Measurements from ENCODE around the gene PXMP2. TPM values are rescaled to one million over a fixed set of nuclear protein-coding genes. Genes with fewer than 3 reads are reported as not detected.

The PXMP2 gene
- total RNA-seq, 1 donor from 2014 or later, result 18.6 TPM

- no peaks in the 10 kb centered on the region for H3K27me3 Mint-ChIP-seq (ENCODE audit: insufficient read depth, low read depth)
- H3K36me3 Mint-ChIP-seq, result peaks cover 62% of the 10 kb centered on the region
- H3K36me3 ChIP-seq, result no peaks in the 10 kb centered on the region
Measured at GRCh38 chr12:132675757-132676432, 11.5 kb upstream of the PXMP2 start.

DNA sequence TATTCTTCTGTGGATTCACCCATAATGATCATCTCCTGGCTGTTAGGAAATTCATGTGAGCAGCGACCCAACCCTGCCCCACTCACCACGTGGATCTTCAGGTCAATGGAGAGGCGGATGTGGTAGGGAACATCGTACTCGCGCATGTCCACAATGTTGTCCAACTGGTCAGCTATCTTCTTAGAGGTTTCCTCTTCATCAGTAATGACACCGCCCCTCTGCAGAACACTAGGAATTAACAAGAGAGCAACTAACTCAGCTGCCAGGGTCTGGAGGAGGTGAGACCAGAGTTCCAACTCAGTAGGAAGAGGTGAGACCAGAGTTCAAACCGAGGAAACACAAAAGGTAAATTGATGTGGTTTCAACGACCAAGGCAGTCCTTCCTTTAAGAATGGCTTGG lies 9.9 kb upstream of the PXMP2 start:
- H3K9me3 ChIP-seq (ENCODE audit: low read depth), result no peaks in the 10 kb centered on the region
- no peak overlapping the region for H3K4me2 ChIP-seq
- TF ChIP-seq EZH2 (IDR thresholded peaks at IDR 0.05) (no peak), EZH2phosphoT487 (IDR thresholded peaks at IDR 0.05) (no peak), CTCF (IDR thresholded peaks at IDR 0.05) (no peak)
- peaks cover 60% of the 10 kb centered on the region for H3K36me3 Mint-ChIP-seq
- no peak overlapping the region for H3K4me3 ChIP-seq
- no peak for DNase-seq (ENCODE audit: low spot score)
- H3K27me3 Mint-ChIP-seq (ENCODE audit: insufficient read depth, low read depth), result no peaks in the 10 kb centered on the region
- no peaks in the 10 kb centered on the region for H3F3A ChIP-seq (ENCODE audit: low read depth)
- H3K27ac ChIP-seq, result no peak overlapping the region
- H3K4me3 Mint-ChIP-seq, result no peak overlapping the region
- H3K9me3 Mint-ChIP-seq, result peaks cover 6% of the 10 kb centered on the region
- peaks cover 21% of the 10 kb centered on the region for H4K20me1 ChIP-seq (ENCODE audit: low read depth)
- H3K4me1 Mint-ChIP-seq, result no peaks in the 10 kb centered on the region
- no peak overlapping the region for H2AFZ ChIP-seq (replicated peaks)
- H3K27me3 ChIP-seq, result no peaks in the 10 kb centered on the region
- no peak overlapping the region for H3K27ac Mint-ChIP-seq
- no peaks in the 10 kb centered on the region for H3K36me3 ChIP-seq
- no peaks in the 10 kb centered on the region for H3K4me1 ChIP-seq
- H3K9ac ChIP-seq, result no peak overlapping the region
- peaks cover 40% of the 10 kb centered on the region for H3K79me2 ChIP-seq (ENCODE audit: low read depth)

More at GRCh38 chr12:132675757-132676432, 11.5 kb upstream of the PXMP2 start:
- Histone ChIP-seq H3F3A (ENCODE audit: low read depth) (no peaks in the 10 kb centered on the region), H2AFZ (replicated peaks) (no peak overlapping the region), H3K9me3 (ENCODE audit: low read depth) (no peaks in the 10 kb centered on the region), H3K79me2 (ENCODE audit: low read depth) (peaks cover 24% of the 10 kb centered on the region), H3K9ac (no peak overlapping the region), H3K27ac (no peak overlapping the region), H4K20me1 (ENCODE audit: low read depth) (peaks cover 18% of the 10 kb centered on the region), H3K4me2 (no peak overlapping the region), H3K4me1 (no peaks in the 10 kb centered on the region), H3K27me3 (no peaks in the 10 kb centered on the region), H3K4me3 (no peak overlapping the region)
- no peak for DNase-seq (ENCODE audit: low spot score)
- TF ChIP-seq EZH2phosphoT487 (IDR thresholded peaks at IDR 0.05) (no peak), CTCF (IDR thresholded peaks at IDR 0.05) (no peak), EZH2 (IDR thresholded peaks at IDR 0.05) (no peak)
- Mint-ChIP-seq H3K4me3 (no peak overlapping the region), H3K9me3 (peaks cover 2% of the 10 kb centered on the region), H3K27ac (no peak overlapping the region), H3K4me1 (no peaks in the 10 kb centered on the region)

- peaks cover 20% of the 10 kb centered on the region for H3K4me1 Mint-ChIP-seq
- peak overlapping the region; percentile 84 for H3K4me3 Mint-ChIP-seq
- Histone ChIP-seq H3K36me3 (no peaks in the 10 kb centered on the region), H3F3A (ENCODE audit: low read depth) (no peaks in the 10 kb centered on the region), H3K27ac (no peak overlapping the region), H3K27me3 (peaks cover 20% of the 10 kb centered on the region), H3K9me3 (ENCODE audit: low read depth) (no peaks in the 10 kb centered on the region), H3K4me3 (no peak overlapping the region), H3K79me2 (ENCODE audit: low read depth) (peaks cover 59% of the 10 kb centered on the region), H4K20me1 (ENCODE audit: low read depth) (peaks cover 37% of the 10 kb centered on the region), H2AFZ (replicated peaks) (no peak overlapping the region), H3K4me1 (no peaks in the 10 kb centered on the region), H3K4me2 (peak overlapping the region; percentile 89), H3K9ac (no peak overlapping the region)
- TF ChIP-seq EZH2phosphoT487 (IDR thresholded peaks at IDR 0.05), result no peak
- peaks cover 17% of the 10 kb centered on the region for H3K9me3 Mint-ChIP-seq
- peaks cover 7% of the 10 kb centered on the region for H3K27me3 Mint-ChIP-seq (ENCODE audit: insufficient read depth, low read depth)
- H3K36me3 Mint-ChIP-seq, result peaks cover 34% of the 10 kb centered on the region
- DNase-seq (ENCODE audit: low spot score), result no peak
- peak overlapping the region; percentile 37 for H3K27ac Mint-ChIP-seq
Measured at GRCh38 chr12:132685400-132685799, 2.0 kb upstream of the PXMP2 start.

DNA sequence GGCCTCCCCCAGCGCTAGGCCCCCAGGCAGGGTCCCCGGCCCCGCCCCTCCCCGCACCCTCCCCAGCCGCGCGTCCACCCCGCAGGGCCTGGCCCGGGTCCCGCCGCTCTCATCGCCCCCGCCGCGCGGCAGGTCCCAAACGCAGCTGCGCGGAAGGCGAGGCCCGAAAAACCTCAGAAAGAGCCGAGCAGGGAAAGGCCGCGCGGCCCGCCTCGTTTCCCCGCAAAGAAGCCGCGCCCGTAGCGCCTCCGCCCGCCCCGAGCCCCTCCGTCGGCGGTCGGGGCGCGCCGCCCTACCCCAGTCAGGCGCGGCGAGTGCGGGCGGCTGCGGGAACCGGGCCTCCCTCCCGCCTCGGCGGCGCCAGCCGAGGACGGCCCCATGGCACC lies 569 bp upstream of the PXMP2 start:
- peak overlapping the region; percentile 75 for H3K27ac ChIP-seq

More for the DNA sequence above, 569 bp upstream of the PXMP2 start:
- Mint-ChIP-seq H3K9me3 (peaks cover 11% of the 10 kb centered on the region), H3K4me3 (peak overlapping the region; percentile 84), H3K27me3 (ENCODE audit: insufficient read depth, low read depth) (peaks cover 7% of the 10 kb centered on the region), H3K27ac (no peak overlapping the region), H3K4me1 (peaks cover 20% of the 10 kb centered on the region), H3K36me3 (peaks cover 29% of the 10 kb centered on the region)
- H2AFZ ChIP-seq (replicated peaks), result peak overlapping the region; percentile 18
- no peak for TF ChIP-seq EZH2phosphoT487 (IDR thresholded peaks at IDR 0.05)
- no peak for TF ChIP-seq CTCF (IDR thresholded peaks at IDR 0.05)
- TF ChIP-seq EZH2 (IDR thresholded peaks at IDR 0.05), result no peak
- peak overlapping the region; percentile 96 for H3K4me3 ChIP-seq
- H3K36me3 ChIP-seq, result no peaks in the 10 kb centered on the region
- peaks cover 20% of the 10 kb centered on the region for H3K27me3 ChIP-seq
- H3K9ac ChIP-seq, result peak overlapping the region; percentile 86
- H3F3A ChIP-seq (ENCODE audit: low read depth), result peaks cover 5% of the 10 kb centered on the region
- DNase-seq (ENCODE audit: low spot score), result peak; percentile 83
- peaks cover 45% of the 10 kb centered on the region for H3K79me2 ChIP-seq (ENCODE audit: low read depth)
- peaks cover 35% of the 10 kb centered on the region for H4K20me1 ChIP-seq (ENCODE audit: low read depth)
- no peaks in the 10 kb centered on the region for H3K4me1 ChIP-seq
- no peaks in the 10 kb centered on the region for H3K9me3 ChIP-seq (ENCODE audit: low read depth)
- H3K4me2 ChIP-seq, result peak overlapping the region; percentile 89

All from neural progenitor cell (in vitro differentiated cells).